Measurements from ENCODE around the gene APP.

DNA sequence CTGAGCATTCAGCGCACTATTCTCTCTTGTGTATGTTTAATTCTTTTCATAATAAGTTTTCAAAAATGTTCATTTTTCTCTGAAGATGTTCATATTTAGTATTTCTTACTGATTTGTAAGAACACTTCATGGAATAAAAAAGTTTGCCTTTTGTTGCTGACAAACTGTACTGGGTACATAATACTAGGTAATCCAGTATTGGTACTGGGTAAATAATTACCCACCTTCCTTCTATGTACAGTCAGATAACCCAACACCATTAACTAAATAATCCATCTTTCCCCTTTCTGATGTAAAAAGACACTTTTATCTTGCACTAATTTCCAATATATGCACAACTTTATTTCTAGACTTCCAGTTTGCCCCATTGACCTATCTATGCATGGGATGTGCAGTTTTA is 23.9 kb downstream of the APP start:
- no peak for TF ChIP-seq POLR2AphosphoS5 (IDR thresholded peaks at IDR 0.05; ENCODE audit: low read depth)
- TF ChIP-seq, protein P1, sequence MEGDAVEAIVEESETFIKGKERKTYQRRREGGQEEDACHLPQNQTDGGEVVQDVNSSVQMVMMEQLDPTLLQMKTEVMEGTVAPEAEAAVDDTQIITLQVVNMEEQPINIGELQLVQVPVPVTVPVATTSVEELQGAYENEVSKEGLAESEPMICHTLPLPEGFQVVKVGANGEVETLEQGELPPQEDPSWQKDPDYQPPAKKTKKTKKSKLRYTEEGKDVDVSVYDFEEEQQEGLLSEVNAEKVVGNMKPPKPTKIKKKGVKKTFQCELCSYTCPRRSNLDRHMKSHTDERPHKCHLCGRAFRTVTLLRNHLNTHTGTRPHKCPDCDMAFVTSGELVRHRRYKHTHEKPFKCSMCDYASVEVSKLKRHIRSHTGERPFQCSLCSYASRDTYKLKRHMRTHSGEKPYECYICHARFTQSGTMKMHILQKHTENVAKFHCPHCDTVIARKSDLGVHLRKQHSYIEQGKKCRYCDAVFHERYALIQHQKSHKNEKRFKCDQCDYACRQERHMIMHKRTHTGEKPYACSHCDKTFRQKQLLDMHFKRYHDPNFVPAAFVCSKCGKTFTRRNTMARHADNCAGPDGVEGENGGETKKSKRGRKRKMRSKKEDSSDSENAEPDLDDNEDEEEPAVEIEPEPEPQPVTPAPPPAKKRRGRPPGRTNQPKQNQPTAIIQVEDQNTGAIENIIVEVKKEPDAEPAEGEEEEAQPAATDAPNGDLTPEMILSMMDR (IDR thresholded peaks at IDR 0.05; ENCODE audit: insufficient read depth, low read length) = no peak
- TF ChIP-seq GABPA (IDR thresholded peaks at IDR 0.05; ENCODE audit: low read depth) = no peak
- TF ChIP-seq REST (IDR thresholded peaks at IDR 0.05; ENCODE audit: insufficient replicate concordance, low read depth) = no peak
